Adrenal gland (tissue), 5 donors: ENCODE data around the gene LRRC14B.

ENCODE experiments used
- CTCF ChIP-seq, 6 experiments: fragments of 450-650 bp in 4 of 6; fragments of 200-600 bp in 2 of 6; sonication (generic) in 1 of 6; IDR thresholded peaks; 1 replicate in 5 of 6; 2 replicates in 1 of 6; pipeline versions ENCODE4 v1.5.1 to v1.8.0; 2016 to 2021; ENCODE audit warnings: antibody characterized with exemption in 6 of 6, mild to moderate bottlenecking in 2 of 6, moderate library complexity in 1 of 6
- POLR2A ChIP-seq, 2 donors: fragments of 450-650 bp; IDR thresholded peaks; one replicate each; pipeline ENCODE4 v1.6.1; 2017; ENCODE audit warnings: antibody characterized with exemption in 2 of 2, mild to moderate bottlenecking in 2 of 2, moderate library complexity in 1 of 2
- donor health status: DM: no; HTN: no; CAD: no.

- TF ChIP-seq CTCF (IDR thresholded peaks at IDR 0.05) (no peak), POLR2A (IDR thresholded peaks at IDR 0.05) (no peak)
These were observed 5.9 kb upstream of the LRRC14B start for GRCh38 chr5:185095-186070.
